ENCODE data around the gene GALNT14.
"Not testable (repeated sequence)": the region's sequence is repeated elsewhere in the genome, so short reads cannot be mapped to it uniquely, and the experiment has no call there.

The GALNT14 gene

GRCh38 chr2:31138037-31138962 is at the start of gene GALNT14:
Gene GALNT14 (minus strand): TSS chr2:31138440. CDS start chr2:31138086, 354 bp downstream.
- peak within 1 kb of the TSS; percentile 69 for H3K27ac ChIP-seq
- peak; percentile 65 for TF ChIP-seq CTCF (conservative IDR thresholded peaks at IDR 0.05)

- no peak overlapping the region for H3K27ac ChIP-seq
- TF ChIP-seq CTCF (conservative IDR thresholded peaks at IDR 0.05): no peak
These were observed 48.9 kb upstream of the GALNT14 start for GRCh38 chr2:31187166-31187565.

- not testable (repeated sequence) for H3K27ac ChIP-seq
These were observed 45.7 kb upstream of the GALNT14 start for GRCh38 chr2:31183973-31184372.

- no peak for TF ChIP-seq CTCF (conservative IDR thresholded peaks at IDR 0.05)
These were observed 38.5 kb upstream of the GALNT14 start for GRCh38 chr2:31176742-31177141.

GRCh38 chr2:31171142-31171541 is 32.9 kb upstream of the GALNT14 start:
- no peak for TF ChIP-seq CTCF (conservative IDR thresholded peaks at IDR 0.05)
- no peak overlapping the region for H3K27ac ChIP-seq

More at GRCh38 chr2:31176742-31177141, 38.5 kb upstream of the GALNT14 start:
- H3K27ac ChIP-seq: no peak overlapping the region

GRCh38 chr2:31170071-31170698 is 31.9 kb upstream of the GALNT14 start:
- peak; percentile 94 for TF ChIP-seq CTCF (conservative IDR thresholded peaks at IDR 0.05)
- no peak overlapping the region for H3K27ac ChIP-seq

- no peak overlapping the region for H3K27ac ChIP-seq
- TF ChIP-seq CTCF (conservative IDR thresholded peaks at IDR 0.05): no peak
These were observed 30.1 kb upstream of the GALNT14 start for GRCh38 chr2:31168291-31168690.

GRCh38 chr2:31166925-31167324 is 28.7 kb upstream of the GALNT14 start:
- no peak overlapping the region for H3K27ac ChIP-seq
- no peak for TF ChIP-seq CTCF (conservative IDR thresholded peaks at IDR 0.05)

Measured in VCaP (cell line).